Measurements from ENCODE around the gene KIAA1671.

DNA sequence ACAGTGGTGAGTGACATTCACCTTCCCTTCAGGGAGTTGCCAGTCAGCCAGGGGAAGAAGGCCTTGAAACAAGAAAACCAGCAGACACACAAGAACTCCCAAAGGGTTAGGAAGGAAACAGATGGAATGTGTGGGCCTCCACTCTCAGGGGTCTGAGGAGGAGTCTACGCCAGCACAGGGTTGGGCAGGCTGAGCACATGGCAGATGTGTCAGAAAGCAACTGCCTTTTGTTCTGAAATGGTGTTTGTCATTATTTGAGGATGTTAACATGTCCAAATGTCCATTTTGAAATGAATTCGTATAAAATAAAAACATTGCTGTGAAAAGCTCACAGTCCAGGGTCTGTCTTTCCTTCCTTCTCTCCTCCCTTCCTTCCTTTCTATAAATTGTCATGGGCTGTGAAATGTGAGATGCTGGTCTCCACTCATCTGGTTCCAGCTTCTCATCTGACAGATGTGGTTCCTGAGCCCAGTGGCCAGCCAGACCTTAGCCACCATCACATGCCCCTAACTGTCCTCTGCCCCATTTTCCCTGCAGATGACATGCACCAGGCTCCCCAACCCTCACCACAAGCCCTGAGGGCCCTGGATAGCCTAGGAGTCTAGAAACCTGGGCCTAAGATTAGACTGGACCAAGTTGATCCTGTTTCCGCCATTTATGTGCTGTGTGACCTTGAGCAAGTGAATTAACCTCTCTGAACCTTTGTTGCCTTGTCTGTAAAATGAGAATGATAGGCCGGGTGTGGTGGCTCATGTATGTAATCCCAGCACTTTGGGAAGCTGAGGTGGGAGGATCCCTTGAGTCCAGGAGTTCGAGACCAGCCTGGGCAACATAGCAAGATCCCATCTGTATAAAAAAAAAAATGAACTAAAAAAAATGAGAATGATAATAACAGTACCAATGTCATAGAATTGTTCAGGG is 190.9 kb downstream of the KIAA1671 start:
- TF ChIP-seq, protein P1, sequence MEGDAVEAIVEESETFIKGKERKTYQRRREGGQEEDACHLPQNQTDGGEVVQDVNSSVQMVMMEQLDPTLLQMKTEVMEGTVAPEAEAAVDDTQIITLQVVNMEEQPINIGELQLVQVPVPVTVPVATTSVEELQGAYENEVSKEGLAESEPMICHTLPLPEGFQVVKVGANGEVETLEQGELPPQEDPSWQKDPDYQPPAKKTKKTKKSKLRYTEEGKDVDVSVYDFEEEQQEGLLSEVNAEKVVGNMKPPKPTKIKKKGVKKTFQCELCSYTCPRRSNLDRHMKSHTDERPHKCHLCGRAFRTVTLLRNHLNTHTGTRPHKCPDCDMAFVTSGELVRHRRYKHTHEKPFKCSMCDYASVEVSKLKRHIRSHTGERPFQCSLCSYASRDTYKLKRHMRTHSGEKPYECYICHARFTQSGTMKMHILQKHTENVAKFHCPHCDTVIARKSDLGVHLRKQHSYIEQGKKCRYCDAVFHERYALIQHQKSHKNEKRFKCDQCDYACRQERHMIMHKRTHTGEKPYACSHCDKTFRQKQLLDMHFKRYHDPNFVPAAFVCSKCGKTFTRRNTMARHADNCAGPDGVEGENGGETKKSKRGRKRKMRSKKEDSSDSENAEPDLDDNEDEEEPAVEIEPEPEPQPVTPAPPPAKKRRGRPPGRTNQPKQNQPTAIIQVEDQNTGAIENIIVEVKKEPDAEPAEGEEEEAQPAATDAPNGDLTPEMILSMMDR (IDR thresholded peaks at IDR 0.05; ENCODE audit: poor library complexity, severe bottlenecking): no peak
- no peak for TF ChIP-seq POLR2AphosphoS5 (IDR thresholded peaks at IDR 0.05)
- no peak for TF ChIP-seq MXI1 (conservative IDR thresholded peaks at IDR 0.05; ENCODE audit: poor library complexity, severe bottlenecking)
- TF ChIP-seq EP300 (conservative IDR thresholded peaks at IDR 0.05; ENCODE audit: poor library complexity, severe bottlenecking): no peak
- TF ChIP-seq RAD21 (conservative IDR thresholded peaks at IDR 0.05): no peak
